D721Med (cell line): Measurements from ENCODE around the gene ARHGEF25.
"Not testable (repeated sequence)": the region's sequence is repeated elsewhere in the genome, so short reads cannot be mapped to it uniquely, and the experiment has no call there.

Experiments used
- DNase-seq: peaks from one replicate; pipeline ENCODE4 v3.0.0; 2011; ENCODE audit warnings: low spot score; ENCODE audit not compliant: insufficient read length
- FAIRE-seq: peaks from 2 replicates; lab custom pipeline; 2011; peaks lifted over from hg19 to GRCh38; lab: Jason Lieb, UNC
- TF ChIP-seq, protein P1 (sequence below): IDR thresholded peaks from 2 replicates; pipeline ENCODE4 v1.5.1; 2012; ENCODE audit warnings: mild to moderate bottlenecking, control low read depth; ENCODE audit not compliant: insufficient read depth; ENCODE audit errors: missing control alignments

The ARHGEF25 gene

DNA sequence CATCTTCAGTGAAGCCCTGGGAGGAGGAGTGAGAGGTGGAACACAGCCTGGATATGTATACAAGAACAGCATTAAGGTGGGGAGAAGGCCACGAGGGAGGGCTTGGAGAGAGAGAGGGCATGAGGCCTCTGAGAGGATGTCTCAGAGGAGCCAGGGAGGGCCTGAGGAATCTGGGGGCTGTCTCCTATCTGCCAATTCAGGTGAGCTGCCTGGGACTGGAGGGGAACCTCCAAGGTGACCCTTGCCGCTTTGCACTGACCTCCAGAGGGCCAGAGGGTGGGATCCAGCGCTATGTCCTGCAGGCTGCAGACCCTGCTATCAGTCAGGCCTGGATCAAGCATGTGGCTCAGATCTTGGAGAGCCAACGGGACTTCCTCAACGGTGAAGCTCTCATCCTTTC is 4.4 kb downstream of the ARHGEF25 start:
- DNase-seq (no peak), FAIRE-seq (no peak)
- TF ChIP-seq, protein P1, sequence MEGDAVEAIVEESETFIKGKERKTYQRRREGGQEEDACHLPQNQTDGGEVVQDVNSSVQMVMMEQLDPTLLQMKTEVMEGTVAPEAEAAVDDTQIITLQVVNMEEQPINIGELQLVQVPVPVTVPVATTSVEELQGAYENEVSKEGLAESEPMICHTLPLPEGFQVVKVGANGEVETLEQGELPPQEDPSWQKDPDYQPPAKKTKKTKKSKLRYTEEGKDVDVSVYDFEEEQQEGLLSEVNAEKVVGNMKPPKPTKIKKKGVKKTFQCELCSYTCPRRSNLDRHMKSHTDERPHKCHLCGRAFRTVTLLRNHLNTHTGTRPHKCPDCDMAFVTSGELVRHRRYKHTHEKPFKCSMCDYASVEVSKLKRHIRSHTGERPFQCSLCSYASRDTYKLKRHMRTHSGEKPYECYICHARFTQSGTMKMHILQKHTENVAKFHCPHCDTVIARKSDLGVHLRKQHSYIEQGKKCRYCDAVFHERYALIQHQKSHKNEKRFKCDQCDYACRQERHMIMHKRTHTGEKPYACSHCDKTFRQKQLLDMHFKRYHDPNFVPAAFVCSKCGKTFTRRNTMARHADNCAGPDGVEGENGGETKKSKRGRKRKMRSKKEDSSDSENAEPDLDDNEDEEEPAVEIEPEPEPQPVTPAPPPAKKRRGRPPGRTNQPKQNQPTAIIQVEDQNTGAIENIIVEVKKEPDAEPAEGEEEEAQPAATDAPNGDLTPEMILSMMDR: no peak

DNA sequence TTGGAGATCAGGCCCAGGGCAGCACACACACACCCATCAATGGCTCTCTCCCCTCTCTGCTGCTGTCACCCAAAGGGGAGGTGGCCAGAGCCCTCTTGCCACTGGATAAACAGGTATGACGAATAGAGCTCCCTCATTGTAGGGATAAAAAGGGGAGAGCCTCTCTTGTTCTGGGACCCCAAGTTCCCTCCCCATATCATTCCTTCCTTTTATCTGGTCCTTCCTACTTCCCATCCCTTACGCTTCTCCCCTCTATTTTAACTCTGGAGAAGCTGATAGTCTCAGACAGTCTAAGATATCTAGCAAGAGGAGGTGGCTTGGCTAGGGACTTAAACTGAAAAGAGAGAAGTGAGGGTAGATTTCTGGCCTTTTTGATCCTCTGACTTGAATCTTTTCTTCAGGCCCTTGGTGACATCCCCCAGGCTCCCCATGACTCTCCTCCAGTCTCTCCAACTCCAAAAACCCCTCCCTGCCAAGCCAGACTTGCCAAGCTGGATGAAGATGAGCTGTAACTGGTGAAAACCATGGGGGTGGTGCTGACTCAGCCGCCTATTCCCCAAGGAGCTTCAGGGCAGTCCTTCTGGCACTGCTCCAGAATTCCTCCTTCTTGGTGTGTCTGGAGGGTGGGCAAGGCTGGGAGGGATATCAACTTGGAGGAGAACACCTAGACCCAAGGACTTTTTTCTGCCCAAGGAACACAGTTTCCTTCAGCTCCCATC is 5.3 kb downstream of the ARHGEF25 start:
- TF ChIP-seq, protein P1: no peak
- FAIRE-seq (no peak), DNase-seq (no peak)

DNA sequence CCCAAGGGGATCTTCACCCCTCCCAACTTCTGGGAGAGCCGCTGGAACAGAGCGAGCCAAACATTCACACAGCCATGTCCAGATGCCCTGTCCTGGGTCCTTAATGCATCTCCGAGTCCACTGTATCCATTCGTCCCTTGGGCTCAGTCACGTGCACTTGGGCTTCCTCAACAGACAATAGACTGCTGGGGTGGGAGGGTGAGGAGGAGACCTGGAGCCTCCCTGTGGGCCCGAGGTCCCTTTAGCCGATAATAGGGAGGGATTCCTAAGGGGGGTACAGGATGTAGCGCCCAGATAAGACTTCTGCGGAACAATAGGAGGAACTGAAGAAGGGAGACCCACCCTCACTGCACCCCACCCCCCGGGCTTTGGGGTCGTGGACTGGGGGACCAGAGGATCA is 6.7 kb downstream of the ARHGEF25 start:
- TF ChIP-seq, protein P1: no peak
- FAIRE-seq: no peak
- no peak for DNase-seq

GRCh38 chr12:57618431-57618830 is 7.2 kb downstream of the ARHGEF25 start:
- not testable (repeated sequence) for DNase-seq

DNA sequence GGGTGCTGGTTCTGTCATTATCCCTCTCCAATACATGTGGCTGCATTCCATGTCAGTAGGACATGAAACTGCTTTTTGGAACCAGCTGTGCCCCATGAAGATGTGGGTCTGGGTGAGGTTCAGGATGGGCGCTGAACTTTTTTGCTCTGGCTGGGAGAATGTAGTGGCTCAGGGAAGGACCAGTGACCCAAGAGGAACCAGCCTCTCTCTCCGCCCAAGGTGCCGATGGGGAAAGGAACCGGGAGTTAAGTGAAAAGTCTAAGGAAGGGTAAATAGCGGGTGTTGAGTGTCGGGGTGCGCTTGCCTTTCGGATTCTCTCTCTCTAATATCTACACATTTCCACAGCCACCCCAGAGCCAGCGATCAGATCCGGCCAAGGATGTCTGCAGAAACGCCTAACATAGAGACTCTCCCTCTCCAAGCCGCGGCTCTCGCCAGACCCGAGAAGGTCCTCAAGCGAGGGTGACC is 7.8 kb downstream of the ARHGEF25 start:
- FAIRE-seq (no peak), DNase-seq (no peak)
- TF ChIP-seq, protein P1: no peak

More at GRCh38 chr12:57618431-57618830, 7.2 kb downstream of the ARHGEF25 start:
- not testable (repeated sequence) for FAIRE-seq

GRCh38 chr12:57619434-57620244 is 8.4 kb downstream of the ARHGEF25 start:
- no peak for FAIRE-seq
- TF ChIP-seq, protein P1: no peak

GRCh38 chr12:57620245-57620935 is 9.2 kb downstream of the ARHGEF25 start:
- TF ChIP-seq, protein P1: no peak
- FAIRE-seq (no peak), DNase-seq (no peak)

More at GRCh38 chr12:57619434-57620244, 8.4 kb downstream of the ARHGEF25 start:
- DNase-seq: no peak
